Ovary (tissue), 3 donors: ENCODE results near the gene XIRP2.

Source experiments
- CTCF ChIP-seq, 3 donors: fragments of 450-650 bp in 2 of 3; fragments of 200-600 bp in 1 of 3; IDR thresholded peaks; one replicate each; pipeline versions ENCODE4 v1.5.1 to v1.8.0; 2016 to 2022; ENCODE audit warnings: antibody characterized with exemption in 3 of 3, mild to moderate bottlenecking in 1 of 3
- POLR2A ChIP-seq: fragments of 450-650 bp; IDR thresholded peaks from one replicate; pipeline ENCODE4 v1.6.1; 2017; ENCODE audit warnings: antibody characterized with exemption, mild to moderate bottlenecking, moderate library complexity
- donor health status: DM: no; HTN: no; CAD: no.

GRCh38 chr2:167128130-167128529 lies 239.8 kb downstream of the XIRP2 start:
- TF ChIP-seq CTCF (IDR thresholded peaks at IDR 0.05) (no peak), POLR2A (no peak)
